Ascending aorta (tissue), 2 donors: ENCODE data around the gene SLC25A34. TPM values are rescaled to one million over a fixed set of nuclear protein-coding genes. Genes with fewer than 3 reads are reported as not detected.
A peak's percentile ranks its signal among the peaks of the same experiment; 100 is the strongest.

Experiments
- DNase-seq, 2 donors: peaks; one replicate each; pipeline ENCODE4 v3.0.0-alpha.2; 2019; ENCODE audit warnings: low spot score in 2 of 2
- H3K27ac ChIP-seq, 2 donors: fragments of 200-600 bp; sonication (generic); one replicate each; pipeline ENCODE4 v1.5.1; 2016 to 2017; ENCODE audit warnings: mild to moderate bottlenecking in 1 of 2
- H3K27me3 ChIP-seq: fragments of 200-600 bp; sonication (generic); one replicate; pipeline ENCODE4 v1.5.1; 2017
- H3K36me3 ChIP-seq, 2 donors: fragments of 200-600 bp; sonication (generic); one replicate each; pipeline ENCODE4 v1.5.1; 2016
- H3K4me1 ChIP-seq, 2 donors: fragments of 200-600 bp; sonication (generic); one replicate each; pipeline ENCODE4 v1.5.1; 2016 to 2017; ENCODE audit warnings: mild to moderate bottlenecking in 1 of 2
- H3K4me3 ChIP-seq, 2 donors: fragments of 200-600 bp; sonication (generic); one replicate each; pipeline ENCODE4 v1.5.1; 2016 to 2017; ENCODE audit warnings: mild to moderate bottlenecking in 1 of 2
- H3K9me3 ChIP-seq, 2 donors: fragments of 200-600 bp; sonication (generic); one replicate each; pipeline ENCODE4 v1.5.1; 2016
- intact Hi-C: fragments of 100-400 bp; cut with DNase I; formaldehyde crosslinking; loops from one replicate; pipeline ENCODE4 v1.15.1; 2023
- total RNA-seq: library from RNA; depleted of rRNA; stranded (reverse); fragments of >200 nt; gene quantifications from one replicate; pipeline ENCODE4 v1.1.0, GENCODE V29; 2016
- TF ChIP-seq, protein P1 (sequence below), 3 experiments: fragments of 200-600 bp in 2 of 3; fragments of 450-650 bp in 1 of 3; sonication (generic) in 2 of 3; IDR thresholded peaks; one replicate each; pipeline ENCODE4 v1.5.1; 2016 to 2019; ENCODE audit warnings: antibody characterized with exemption in 3 of 3, mild to moderate bottlenecking in 1 of 3, moderate library complexity in 1 of 3

The SLC25A34 gene
- total RNA-seq, 1 donor from 2014 or later, result 5.7 TPM

DNA sequence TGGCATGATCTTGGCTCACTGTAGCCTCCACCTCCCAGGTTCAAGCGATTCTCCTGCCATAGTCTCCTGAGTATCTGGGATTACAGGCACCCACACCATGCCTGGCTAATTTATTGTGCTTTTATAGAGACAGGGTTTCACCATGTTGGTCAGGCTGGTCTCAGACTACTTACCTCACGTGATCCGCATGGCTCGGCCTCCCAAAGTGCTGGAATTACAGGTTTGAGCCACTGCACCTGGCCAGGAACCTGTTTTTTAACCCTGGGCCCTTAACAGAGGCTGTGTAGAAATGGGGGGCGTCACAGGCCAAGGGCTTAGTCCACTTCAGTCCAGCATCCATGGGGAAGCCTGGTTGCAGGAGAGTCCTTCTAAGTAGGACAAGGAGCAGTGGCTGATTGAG is 31.9 kb downstream of the SLC25A34 start:
- Histone ChIP-seq H3K27me3 (no peaks in the 10 kb centered on the region), H3K4me3 (no peak overlapping the region), H3K27ac (peak overlapping the region; percentile 45 to 96), H3K36me3 (peaks cover 85 to 90% of the 10 kb centered on the region in 2 donors), H3K4me1 (peaks cover 12 to 31% of the 10 kb centered on the region in 2 donors), H3K9me3 (no peaks in the 10 kb centered on the region)
- TF ChIP-seq, protein P1, sequence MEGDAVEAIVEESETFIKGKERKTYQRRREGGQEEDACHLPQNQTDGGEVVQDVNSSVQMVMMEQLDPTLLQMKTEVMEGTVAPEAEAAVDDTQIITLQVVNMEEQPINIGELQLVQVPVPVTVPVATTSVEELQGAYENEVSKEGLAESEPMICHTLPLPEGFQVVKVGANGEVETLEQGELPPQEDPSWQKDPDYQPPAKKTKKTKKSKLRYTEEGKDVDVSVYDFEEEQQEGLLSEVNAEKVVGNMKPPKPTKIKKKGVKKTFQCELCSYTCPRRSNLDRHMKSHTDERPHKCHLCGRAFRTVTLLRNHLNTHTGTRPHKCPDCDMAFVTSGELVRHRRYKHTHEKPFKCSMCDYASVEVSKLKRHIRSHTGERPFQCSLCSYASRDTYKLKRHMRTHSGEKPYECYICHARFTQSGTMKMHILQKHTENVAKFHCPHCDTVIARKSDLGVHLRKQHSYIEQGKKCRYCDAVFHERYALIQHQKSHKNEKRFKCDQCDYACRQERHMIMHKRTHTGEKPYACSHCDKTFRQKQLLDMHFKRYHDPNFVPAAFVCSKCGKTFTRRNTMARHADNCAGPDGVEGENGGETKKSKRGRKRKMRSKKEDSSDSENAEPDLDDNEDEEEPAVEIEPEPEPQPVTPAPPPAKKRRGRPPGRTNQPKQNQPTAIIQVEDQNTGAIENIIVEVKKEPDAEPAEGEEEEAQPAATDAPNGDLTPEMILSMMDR (IDR thresholded peaks at IDR 0.05), result no peak
- intact Hi-C loops, result no loop called here
- DNase-seq, result no peak

DNA sequence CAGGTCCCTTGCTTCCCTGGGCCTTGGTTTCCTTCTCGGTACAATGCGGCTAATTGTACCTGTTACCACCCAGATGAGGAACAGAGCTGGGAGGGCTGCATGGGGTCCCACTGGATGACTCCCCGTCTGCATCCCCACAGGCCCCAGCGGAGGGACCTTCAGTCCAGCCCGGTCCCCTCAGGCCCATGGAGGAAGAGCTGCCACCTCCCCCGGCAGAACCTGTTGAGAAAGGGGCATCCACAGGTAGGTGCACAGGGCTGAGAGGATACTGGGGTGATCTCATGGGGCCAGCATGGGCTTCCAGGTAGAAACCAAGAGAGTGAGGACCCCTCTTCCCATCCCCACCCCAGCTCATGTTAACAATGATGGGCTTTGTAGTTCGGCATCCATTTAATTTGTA is 32.3 kb downstream of the SLC25A34 start:
- no peaks in the 10 kb centered on the region for H3K9me3 ChIP-seq
- H3K4me3 ChIP-seq, result no peak overlapping the region
- H3K27ac ChIP-seq, result peak overlapping the region; percentile 45 to 96
- TF ChIP-seq, protein P1 (IDR thresholded peaks at IDR 0.05), result no peak
- DNase-seq, result no peak
- H3K4me1 ChIP-seq, result peaks cover 7 to 26% of the 10 kb centered on the region in 2 donors
- intact Hi-C loops, result no loop called here
- H3K27me3 ChIP-seq, result no peaks in the 10 kb centered on the region
- H3K36me3 ChIP-seq, result peaks cover 88 to 93% of the 10 kb centered on the region in 2 donors

DNA sequence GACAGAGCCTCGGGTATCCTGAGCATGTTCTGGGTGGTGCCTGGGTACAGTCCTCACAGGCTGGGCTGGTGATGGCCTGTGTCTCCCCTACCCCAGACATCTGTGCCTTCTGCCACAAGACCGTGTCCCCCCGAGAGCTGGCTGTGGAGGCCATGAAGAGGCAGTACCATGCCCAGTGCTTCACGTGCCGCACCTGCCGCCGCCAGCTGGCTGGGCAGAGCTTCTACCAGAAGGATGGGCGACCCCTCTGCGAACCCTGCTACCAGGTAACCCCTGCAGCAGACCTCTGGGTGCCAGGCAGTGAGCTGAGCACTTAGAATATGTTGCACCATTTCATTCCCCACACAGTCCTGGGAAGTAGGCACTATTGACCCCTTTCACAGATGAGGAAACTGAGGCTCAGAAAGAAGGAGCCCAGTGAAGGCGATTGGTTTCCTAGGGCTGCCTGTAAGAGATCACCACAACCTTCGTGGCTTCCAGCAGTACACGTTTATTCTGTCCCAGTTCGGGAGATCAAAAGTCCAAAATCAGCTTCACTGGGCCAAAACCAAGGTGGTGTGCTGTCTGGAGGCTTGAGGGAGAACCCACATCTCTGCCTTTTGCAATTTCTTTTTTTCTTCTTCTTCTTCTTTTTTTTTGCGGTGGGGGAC is 34.4 kb downstream of the SLC25A34 start:
- H3K4me3 ChIP-seq, result no peak overlapping the region
- H3K36me3 ChIP-seq, result peaks cover 92 to 98% of the 10 kb centered on the region in 2 donors
- H3K27ac ChIP-seq, result peak overlapping the region; percentile 9 to 46
- intact Hi-C loops, result no loop called here
- peaks cover 3 to 7% of the 10 kb centered on the region in 2 donors for H3K4me1 ChIP-seq
- TF ChIP-seq, protein P1 (IDR thresholded peaks at IDR 0.05), result no peak
- DNase-seq, result no peak
- no peaks in the 10 kb centered on the region for H3K9me3 ChIP-seq
- H3K27me3 ChIP-seq, result no peaks in the 10 kb centered on the region

DNA sequence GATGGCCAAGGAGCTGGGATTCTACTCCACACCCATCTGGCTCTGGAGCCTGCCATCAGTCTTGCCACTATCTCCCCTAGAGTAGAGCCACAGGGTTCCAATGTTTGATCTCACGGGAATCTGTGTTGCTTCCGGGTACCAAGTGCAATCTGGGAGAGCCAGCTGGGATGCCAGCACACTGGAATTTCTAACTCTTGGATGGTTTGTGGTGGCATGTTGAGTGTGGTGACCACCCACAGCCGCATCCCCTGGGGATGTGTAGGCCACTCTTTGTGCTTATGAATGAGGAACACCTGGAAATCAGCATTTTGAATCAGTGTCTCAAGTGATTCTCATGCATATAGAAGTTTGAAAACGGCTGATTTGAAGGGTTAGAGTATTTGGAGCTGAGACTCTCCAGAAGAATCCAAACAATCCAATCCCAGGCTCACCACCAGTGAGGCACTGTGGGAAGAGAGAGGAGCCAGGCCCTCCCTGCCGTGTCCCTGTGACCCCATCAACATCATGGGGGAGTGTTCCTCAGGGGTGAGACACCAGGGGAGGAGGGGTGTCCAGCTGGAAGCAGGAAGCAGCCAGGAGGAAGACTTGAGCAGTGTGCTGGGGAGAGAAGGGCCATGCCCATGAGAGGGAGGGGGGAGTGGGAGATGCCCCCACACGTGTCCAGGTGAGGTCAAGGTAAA is 35.9 kb downstream of the SLC25A34 start:
- Histone ChIP-seq H3K4me3 (no peak overlapping the region), H3K36me3 (peaks cover 90 to 98% of the 10 kb centered on the region in 2 donors), H3K9me3 (no peaks in the 10 kb centered on the region), H3K27ac (peak overlapping the region; percentile 33 to 46), H3K27me3 (no peaks in the 10 kb centered on the region), H3K4me1 (no peaks in the 10 kb centered on the region)
- intact Hi-C loops, result no loop called here
- DNase-seq, result no peak
- TF ChIP-seq, protein P1 (IDR thresholded peaks at IDR 0.05), result no peak

DNA sequence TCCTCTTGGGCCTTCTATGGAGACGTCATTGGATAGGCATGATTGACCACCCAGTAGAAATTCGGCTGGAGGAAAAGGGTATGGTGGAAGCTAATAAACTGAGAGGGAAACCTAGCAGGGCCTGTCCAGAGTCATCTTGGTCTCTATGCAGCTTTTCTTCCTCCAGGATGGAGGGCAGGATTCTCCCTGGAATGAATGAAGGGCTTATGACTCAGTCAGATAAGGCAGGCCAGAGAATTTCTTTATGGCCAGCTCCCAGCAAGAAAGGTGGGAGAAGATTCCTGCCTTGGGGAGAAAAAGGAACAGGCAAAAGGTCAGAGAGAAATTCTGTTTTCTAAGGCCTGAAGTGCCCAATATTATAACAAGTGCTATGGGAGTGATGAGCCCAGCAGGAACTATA is 39.6 kb downstream of the SLC25A34 start:
- Histone ChIP-seq H3K27me3 (no peaks in the 10 kb centered on the region), H3K4me1 (no peaks in the 10 kb centered on the region), H3K36me3 (peaks cover 90 to 98% of the 10 kb centered on the region in 2 donors), H3K27ac (peak overlapping the region in 1 of 2 donors; percentile 43), H3K4me3 (no peak overlapping the region), H3K9me3 (no peaks in the 10 kb centered on the region)
- no peak for DNase-seq
- intact Hi-C loops, result no loop called here
- TF ChIP-seq, protein P1 (IDR thresholded peaks at IDR 0.05), result no peak
